ENCODE results near the gene FAM168B. TPM values are rescaled to one million over a fixed set of nuclear protein-coding genes. Genes with fewer than 3 reads are reported as not detected.

FAM168B gene
- total RNA-seq, 4 donors from 2014 or later: 70.4 to 130 (median 99.0) TPM

- Histone ChIP-seq H3K4me3 (no peak overlapping the region), H3K27me3 (peaks cover 8% of the 10 kb centered on the region), H3K9me3 (no peaks in the 10 kb centered on the region), H3K36me3 (no peaks in the 10 kb centered on the region), H3K4me1 (peaks cover 19% of the 10 kb centered on the region), H3K27ac (no peak overlapping the region)
- peak in 1 of 2 donors; percentile 53 for DNase-seq (ENCODE audit: low spot score in 2 of 2)
- TF ChIP-seq, protein P1, sequence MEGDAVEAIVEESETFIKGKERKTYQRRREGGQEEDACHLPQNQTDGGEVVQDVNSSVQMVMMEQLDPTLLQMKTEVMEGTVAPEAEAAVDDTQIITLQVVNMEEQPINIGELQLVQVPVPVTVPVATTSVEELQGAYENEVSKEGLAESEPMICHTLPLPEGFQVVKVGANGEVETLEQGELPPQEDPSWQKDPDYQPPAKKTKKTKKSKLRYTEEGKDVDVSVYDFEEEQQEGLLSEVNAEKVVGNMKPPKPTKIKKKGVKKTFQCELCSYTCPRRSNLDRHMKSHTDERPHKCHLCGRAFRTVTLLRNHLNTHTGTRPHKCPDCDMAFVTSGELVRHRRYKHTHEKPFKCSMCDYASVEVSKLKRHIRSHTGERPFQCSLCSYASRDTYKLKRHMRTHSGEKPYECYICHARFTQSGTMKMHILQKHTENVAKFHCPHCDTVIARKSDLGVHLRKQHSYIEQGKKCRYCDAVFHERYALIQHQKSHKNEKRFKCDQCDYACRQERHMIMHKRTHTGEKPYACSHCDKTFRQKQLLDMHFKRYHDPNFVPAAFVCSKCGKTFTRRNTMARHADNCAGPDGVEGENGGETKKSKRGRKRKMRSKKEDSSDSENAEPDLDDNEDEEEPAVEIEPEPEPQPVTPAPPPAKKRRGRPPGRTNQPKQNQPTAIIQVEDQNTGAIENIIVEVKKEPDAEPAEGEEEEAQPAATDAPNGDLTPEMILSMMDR (IDR thresholded peaks at IDR 0.05): no peak
- TF ChIP-seq POLR2A (IDR thresholded peaks at IDR 0.05): no peak
- TF ChIP-seq POLR2AphosphoS5 (IDR thresholded peaks at IDR 0.05): no peak
- 65% methylated on average over 12 of the region's 13 CpGs for WGBS
These were observed 62.7 kb downstream of the FAM168B start for GRCh38 chr2:131030478-131030971.

DNA sequence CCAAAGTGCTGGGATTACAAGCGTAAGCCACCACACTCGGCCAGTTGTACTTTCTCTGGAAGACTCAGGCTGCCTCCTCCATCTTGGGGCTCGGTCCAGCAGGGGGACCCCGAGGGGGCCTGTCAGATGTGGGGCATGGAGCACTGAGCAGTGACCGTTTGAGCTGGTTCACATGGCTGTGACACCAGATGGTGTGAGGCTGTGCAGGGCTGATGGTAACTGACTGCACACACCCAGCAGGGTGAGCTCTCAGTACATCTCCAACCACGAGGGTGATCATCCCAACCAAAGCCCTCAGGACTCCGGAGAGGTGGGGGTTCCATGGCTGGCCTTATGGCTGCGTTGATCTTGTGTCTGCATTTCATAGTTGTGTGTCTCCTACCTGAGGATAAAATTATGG is 63.4 kb downstream of the FAM168B start:
- 96% methylated on average over 4 of the region's 8 CpGs for WGBS

GRCh38 chr2:131027566-131028528 is 65.4 kb downstream of the FAM168B start:
- Histone ChIP-seq H3K9me3 (no peaks in the 10 kb centered on the region), H3K4me1 (no peaks in the 10 kb centered on the region), H3K36me3 (no peaks in the 10 kb centered on the region), H3K27ac (no peak overlapping the region), H3K4me3 (no peak overlapping the region), H3K27me3 (no peaks in the 10 kb centered on the region)
- peak in 1 of 2 donors; percentile 25 for DNase-seq (ENCODE audit: low spot score in 2 of 2)
- TF ChIP-seq POLR2A (IDR thresholded peaks at IDR 0.05): no peak
- TF ChIP-seq EP300 (IDR thresholded peaks at IDR 0.05): no peak
- TF ChIP-seq, protein P1 (IDR thresholded peaks at IDR 0.05): no peak
- WGBS: 75% methylated on average over 6 of the region's 12 CpGs

More for the DNA sequence above, 63.4 kb downstream of the FAM168B start:
- DNase-seq (ENCODE audit: low spot score in 2 of 2): peak in 1 of 2 donors; percentile 51
- peaks cover 3% of the 10 kb centered on the region for H3K27me3 ChIP-seq
- no peak overlapping the region for H3K27ac ChIP-seq
- H3K4me3 ChIP-seq: no peak overlapping the region
- H3K4me1 ChIP-seq: peaks cover 14% of the 10 kb centered on the region
- no peaks in the 10 kb centered on the region for H3K9me3 ChIP-seq
- H3K36me3 ChIP-seq: no peaks in the 10 kb centered on the region
- TF ChIP-seq, protein P1 (IDR thresholded peaks at IDR 0.05): no peak
- TF ChIP-seq POLR2A (IDR thresholded peaks at IDR 0.05) (no peak), EP300 (IDR thresholded peaks at IDR 0.05) (no peak), POLR2AphosphoS5 (IDR thresholded peaks at IDR 0.05) (no peak)

- Histone ChIP-seq H3K27me3 (no peaks in the 10 kb centered on the region), H3K9me3 (no peaks in the 10 kb centered on the region), H3K4me3 (no peak overlapping the region), H3K4me1 (no peaks in the 10 kb centered on the region), H3K27ac (no peak overlapping the region), H3K36me3 (no peaks in the 10 kb centered on the region)
- no peak for DNase-seq (ENCODE audit: low spot score in 2 of 2)
- TF ChIP-seq POLR2AphosphoS5 (IDR thresholded peaks at IDR 0.05): no peak
- TF ChIP-seq EP300 (IDR thresholded peaks at IDR 0.05): no peak
- TF ChIP-seq, protein P1 (IDR thresholded peaks at IDR 0.05): no peak
- TF ChIP-seq POLR2A (IDR thresholded peaks at IDR 0.05): no peak
- WGBS: 78% methylated on average over 5 of the region's 5 CpGs
These were observed 66.3 kb downstream of the FAM168B start for GRCh38 chr2:131026919-131027318.

DNA sequence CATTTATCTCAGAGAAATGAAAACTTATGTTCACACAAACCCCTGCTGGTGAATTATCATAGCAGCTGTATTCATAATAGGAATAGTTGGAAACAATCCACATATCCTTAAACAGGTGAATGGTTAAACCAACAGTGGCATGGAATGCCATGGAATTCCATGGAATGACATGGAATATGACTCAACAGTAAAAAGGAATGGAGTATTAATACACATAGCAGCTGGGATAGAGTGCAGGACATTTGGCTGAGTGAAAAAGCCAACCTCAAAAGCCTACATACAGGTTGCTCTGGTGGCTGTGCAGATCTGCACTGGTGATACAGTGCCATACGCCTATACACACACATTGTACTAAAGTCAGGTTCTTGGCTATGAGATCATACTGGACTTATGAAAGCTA is 69.5 kb downstream of the FAM168B start:
- Histone ChIP-seq H3K36me3 (no peaks in the 10 kb centered on the region), H3K27me3 (no peaks in the 10 kb centered on the region), H3K4me3 (no peak overlapping the region), H3K9me3 (no peaks in the 10 kb centered on the region), H3K4me1 (no peaks in the 10 kb centered on the region), H3K27ac (no peak overlapping the region)
- WGBS: 84% methylated on average over 1 of the region's 1 CpG
- no peak for TF ChIP-seq POLR2AphosphoS5 (IDR thresholded peaks at IDR 0.05)
- TF ChIP-seq, protein P1 (IDR thresholded peaks at IDR 0.05): no peak
- TF ChIP-seq EP300 (IDR thresholded peaks at IDR 0.05): no peak
- TF ChIP-seq POLR2A (IDR thresholded peaks at IDR 0.05): no peak
- no peak for DNase-seq (ENCODE audit: low spot score in 2 of 2)

Measured in suprapubic skin (tissue), 4 donors.